ENCODE data around the gene PSMC4. TPM values are rescaled to one million over a fixed set of nuclear protein-coding genes. Genes with fewer than 3 reads are reported as not detected.
"Not testable (repeated sequence)": the region's sequence is repeated elsewhere in the genome, so short reads cannot be mapped to it uniquely, and the experiment has no call there.

PSMC4 gene
- total and polyA plus RNA-seq, 2 donors: 45.2 to 81.4 TPM

GRCh38 chr19:39957886-39958285 is 13.1 kb upstream of the PSMC4 start:
- H3K4me1 ChIP-seq (ENCODE audit: insufficient read depth); DNase-seq (ENCODE audit: extremely low spot score); H3K27ac ChIP-seq (ENCODE audit: low read depth); H3K4me3 ChIP-seq (ENCODE audit: low read depth, low read length); H3K36me3 ChIP-seq (ENCODE audit: insufficient read depth): not testable (repeated sequence)
- 76% methylated on average over 5 of the region's 5 CpGs for WGBS

GRCh38 chr19:39958942-39959341 is 12.0 kb upstream of the PSMC4 start:
- H3K4me3 ChIP-seq (ENCODE audit: low read depth, low read length); H3K36me3 ChIP-seq (ENCODE audit: insufficient read depth); H3K4me1 ChIP-seq (ENCODE audit: insufficient read depth); H3K27ac ChIP-seq (ENCODE audit: low read depth); DNase-seq (ENCODE audit: extremely low spot score): not testable (repeated sequence)
- WGBS: 77% methylated on average over 3 of the region's 3 CpGs

- WGBS: 45% methylated on average over 10 of the region's 13 CpGs
- H3K4me3 ChIP-seq (ENCODE audit: low read depth, low read length); H3K4me1 ChIP-seq (ENCODE audit: insufficient read depth); H3K36me3 ChIP-seq (ENCODE audit: insufficient read depth); H3K27ac ChIP-seq (ENCODE audit: low read depth); DNase-seq (ENCODE audit: extremely low spot score): not testable (repeated sequence)
Measured at GRCh38 chr19:39959407-39959806, 11.6 kb upstream of the PSMC4 start.

- H3K4me3 ChIP-seq (ENCODE audit: low read depth, low read length): no peak overlapping the region
- H3K27ac ChIP-seq (ENCODE audit: low read depth): no peak overlapping the region
- no peak for DNase-seq (ENCODE audit: extremely low spot score)
- H3K36me3 ChIP-seq (ENCODE audit: insufficient read depth): no peaks in the 10 kb centered on the region
- WGBS: 82% methylated on average over 3 of the region's 3 CpGs
- H3K4me1 ChIP-seq (ENCODE audit: insufficient read depth): no peaks in the 10 kb centered on the region
Measured at GRCh38 chr19:39963898-39964297, 7.1 kb upstream of the PSMC4 start.

- no peak overlapping the region for H3K4me3 ChIP-seq (ENCODE audit: low read depth, low read length)
- no peak overlapping the region for H3K27ac ChIP-seq (ENCODE audit: low read depth)
- H3K4me1 ChIP-seq (ENCODE audit: insufficient read depth): no peaks in the 10 kb centered on the region
- WGBS: 90% methylated on average over 6 of the region's 6 CpGs
- DNase-seq (ENCODE audit: extremely low spot score): no peak
- H3K36me3 ChIP-seq (ENCODE audit: insufficient read depth): no peaks in the 10 kb centered on the region
Measured at GRCh38 chr19:39966617-39967016, 4.3 kb upstream of the PSMC4 start.

- WGBS: 81% methylated on average over 9 of the region's 9 CpGs
- DNase-seq (ENCODE audit: extremely low spot score): no peak
- H3K4me3 ChIP-seq (ENCODE audit: low read depth, low read length): no peak overlapping the region
- no peak overlapping the region for H3K27ac ChIP-seq (ENCODE audit: low read depth)
- H3K4me1 ChIP-seq (ENCODE audit: insufficient read depth): no peaks in the 10 kb centered on the region
- H3K36me3 ChIP-seq (ENCODE audit: insufficient read depth): no peaks in the 10 kb centered on the region
Measured at GRCh38 chr19:39967561-39967960, 3.4 kb upstream of the PSMC4 start.

GRCh38 chr19:39968789-39969188 is 2.2 kb upstream of the PSMC4 start:
- WGBS: 95% methylated on average over 15 of the region's 15 CpGs
- H3K36me3 ChIP-seq (ENCODE audit: insufficient read depth): no peaks in the 10 kb centered on the region
- H3K4me1 ChIP-seq (ENCODE audit: insufficient read depth): no peaks in the 10 kb centered on the region
- no peak for DNase-seq (ENCODE audit: extremely low spot score)
- no peak overlapping the region for H3K27ac ChIP-seq (ENCODE audit: low read depth)
- H3K4me3 ChIP-seq (ENCODE audit: low read depth, low read length): no peak overlapping the region

- Histone ChIP-seq H3K27ac (ENCODE audit: low read depth) (no peak overlapping the region), H3K36me3 (ENCODE audit: insufficient read depth) (no peaks in the 10 kb centered on the region), H3K4me3 (ENCODE audit: low read depth, low read length) (no peak overlapping the region), H3K4me1 (ENCODE audit: insufficient read depth) (no peaks in the 10 kb centered on the region)
- DNase-seq (ENCODE audit: extremely low spot score): no peak
- WGBS: 67% methylated on average over 6 of the region's 6 CpGs
Measured at GRCh38 chr19:39969266-39969665, 1.7 kb upstream of the PSMC4 start.

GRCh38 chr19:39969681-39970424 is 1.1 kb upstream of the PSMC4 start:
- H3K4me1 ChIP-seq (ENCODE audit: insufficient read depth): no peaks in the 10 kb centered on the region
- peak overlapping the region; percentile 26 for H3K27ac ChIP-seq (ENCODE audit: low read depth)
- peak overlapping the region; percentile 50 for H3K4me3 ChIP-seq (ENCODE audit: low read depth, low read length)
- no peak for DNase-seq (ENCODE audit: extremely low spot score)
- no peaks in the 10 kb centered on the region for H3K36me3 ChIP-seq (ENCODE audit: insufficient read depth)
- 59% methylated on average over 13 of the region's 13 CpGs for WGBS

- H3K27ac ChIP-seq (ENCODE audit: low read depth): peak overlapping the region; percentile 91
- H3K36me3 ChIP-seq (ENCODE audit: insufficient read depth): no peaks in the 10 kb centered on the region
- peak overlapping the region; percentile 50 for H3K4me3 ChIP-seq (ENCODE audit: low read depth, low read length)
- DNase-seq (ENCODE audit: extremely low spot score): no peak
- no peaks in the 10 kb centered on the region for H3K4me1 ChIP-seq (ENCODE audit: insufficient read depth)
- WGBS: 2% methylated on average over 11 of the region's 11 CpGs
Measured at GRCh38 chr19:39970425-39970674, 615 bp upstream of the PSMC4 start.

GRCh38 chr19:39971380-39972035 is 543 bp downstream of the PSMC4 start:
- Histone ChIP-seq H3K27ac (ENCODE audit: low read depth) (peak overlapping the region; percentile 13), H3K36me3 (ENCODE audit: insufficient read depth) (no peaks in the 10 kb centered on the region), H3K4me3 (ENCODE audit: low read depth, low read length) (peak overlapping the region; percentile 80), H3K4me1 (ENCODE audit: insufficient read depth) (no peaks in the 10 kb centered on the region)
- WGBS: 2% methylated on average over 21 of the region's 21 CpGs
- DNase-seq (ENCODE audit: extremely low spot score): no peak

GRCh38 chr19:39974377-39975155 is 3.6 kb downstream of the PSMC4 start:
- no peak overlapping the region for H3K27ac ChIP-seq (ENCODE audit: low read depth)
- no peak for DNase-seq (ENCODE audit: extremely low spot score)
- H3K36me3 ChIP-seq (ENCODE audit: insufficient read depth): no peaks in the 10 kb centered on the region
- 89% methylated on average over 24 of the region's 24 CpGs for WGBS
- no peak overlapping the region for H3K4me3 ChIP-seq (ENCODE audit: low read depth, low read length)
- no peaks in the 10 kb centered on the region for H3K4me1 ChIP-seq (ENCODE audit: insufficient read depth)

GRCh38 chr19:39982883-39983282 is 11.9 kb downstream of the PSMC4 start:
- H3K27ac ChIP-seq (ENCODE audit: low read depth): no peak overlapping the region
- DNase-seq (ENCODE audit: extremely low spot score): no peak
- 97% methylated on average over 1 of the region's 1 CpG for WGBS
- no peak overlapping the region for H3K4me3 ChIP-seq (ENCODE audit: low read depth, low read length)
- H3K4me1 ChIP-seq (ENCODE audit: insufficient read depth): no peaks in the 10 kb centered on the region
- H3K36me3 ChIP-seq (ENCODE audit: insufficient read depth): peaks cover 5% of the 10 kb centered on the region

GRCh38 chr19:39983695-39984300 is 12.8 kb downstream of the PSMC4 start:
- Histone ChIP-seq H3K4me1 (ENCODE audit: insufficient read depth) (no peaks in the 10 kb centered on the region), H3K4me3 (ENCODE audit: low read depth, low read length) (no peak overlapping the region), H3K27ac (ENCODE audit: low read depth) (no peak overlapping the region), H3K36me3 (ENCODE audit: insufficient read depth) (peaks cover 5% of the 10 kb centered on the region)
- 84% methylated on average over 5 of the region's 5 CpGs for WGBS
- DNase-seq (ENCODE audit: extremely low spot score): no peak
